BJ (cell line): ENCODE measurements around the gene SNAP25. TPM values are rescaled to one million over a fixed set of nuclear protein-coding genes. Genes with fewer than 3 reads are reported as not detected.

Source experiments
- CTCF ChIA-PET: fragments of 350-600 bp; formaldehyde crosslinking; extraction: SDS; loops from one replicate; lab custom pipeline; 2021; ENCODE audit warnings: antibody characterized with exemption, inconsistent platforms; lab: Yijun Ruan, JAX
- POLR2A ChIA-PET: fragments of 300-600 bp; sonication (Branson Sonifier 250); formaldehyde crosslinking; extraction: SDS; loops from one replicate; lab custom pipeline; 2021; ENCODE audit warnings: antibody characterized with exemption; lab: Charles Lee
- DNase-seq: peaks from one replicate; pipeline ENCODE4 v3.0.0-alpha.2; 2011; ENCODE audit warnings: low read depth
- H3K27me3 ChIP-seq: 2 replicates; pipeline ENCODE4 v1.6.0; 2011; ENCODE audit warnings: low read length; ENCODE audit not compliant: control insufficient read depth, insufficient read depth
- H3K36me3 ChIP-seq: 2 replicates; pipeline ENCODE4 v1.5.1; 2011; ENCODE audit warnings: low read length; ENCODE audit not compliant: control insufficient read depth, insufficient read depth
- H3K4me3 ChIP-seq: 2 replicates; pipeline ENCODE4 v1.5.1; 2011; ENCODE audit warnings: low read depth, mild to moderate bottlenecking, control low read depth, low read length
- polyA plus RNA-seq: library from polyadenylated mRNA; depleted of rRNA; stranded (reverse); fragments of >200 nt; gene quantifications from 2 replicates; pipeline ENCODE4 v1.2.3, GENCODE V29; 2011
- TF ChIP-seq, protein P1 (sequence below): IDR thresholded peaks from 2 replicates; pipeline ENCODE4 v1.5.1; 2011; ENCODE audit warnings: low read depth, mild to moderate bottlenecking, control low read depth, inconsistent platforms, low read length, moderate library complexity; ENCODE audit not compliant: insufficient read depth

The SNAP25 gene
- polyA plus RNA-seq, 1 experiment = 0.56 TPM

DNA sequence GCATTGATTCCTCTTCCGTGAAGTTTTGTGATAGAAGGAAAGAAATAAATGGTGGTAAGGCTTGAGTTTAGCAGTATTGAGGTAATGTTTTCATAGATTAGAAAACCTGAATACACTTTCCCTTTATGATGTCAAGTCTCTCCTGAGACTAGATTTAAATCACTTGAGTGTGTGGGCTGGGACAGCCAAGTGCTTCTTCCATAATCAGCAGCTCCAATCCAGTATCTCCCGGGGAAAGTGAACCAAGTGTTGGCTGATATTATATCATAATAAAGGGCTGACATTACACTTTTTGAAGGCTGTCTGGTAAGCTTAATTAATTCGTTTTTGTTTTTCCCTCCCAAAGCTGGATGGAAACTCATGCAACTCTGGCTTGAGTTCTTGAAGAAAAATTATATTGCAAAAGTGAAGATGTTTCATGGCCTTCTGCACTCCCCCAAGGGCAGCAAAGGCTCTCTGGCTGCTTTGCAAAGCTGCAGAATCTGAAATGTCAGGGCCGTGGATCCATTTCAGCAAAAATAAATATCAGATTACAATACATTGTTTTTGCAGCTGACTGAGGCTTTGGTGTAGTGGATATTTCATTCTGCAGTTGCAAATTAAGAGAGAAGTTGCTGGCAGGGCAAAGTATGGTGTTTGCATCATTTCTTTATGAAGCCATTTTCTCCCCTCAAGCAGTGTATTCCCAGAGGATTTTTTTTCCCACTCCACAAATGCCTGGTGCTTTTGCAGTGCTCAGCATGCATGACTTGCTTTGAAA is 114.2 kb downstream of the SNAP25 start:
- POLR2A ChIA-PET = interaction anchor here (0.6 kb wide), 1 partner anchor 23 kb away, joined by 9 read pairs; no protein-coding TSS in a partner anchor
- CTCF ChIA-PET = interaction anchor here (0.8 to 1.6 kb wide), 3 partner anchors 9 to 27 kb away, joined by 3 to 5 read pairs (median 3); no protein-coding TSS in a partner anchor

DNA sequence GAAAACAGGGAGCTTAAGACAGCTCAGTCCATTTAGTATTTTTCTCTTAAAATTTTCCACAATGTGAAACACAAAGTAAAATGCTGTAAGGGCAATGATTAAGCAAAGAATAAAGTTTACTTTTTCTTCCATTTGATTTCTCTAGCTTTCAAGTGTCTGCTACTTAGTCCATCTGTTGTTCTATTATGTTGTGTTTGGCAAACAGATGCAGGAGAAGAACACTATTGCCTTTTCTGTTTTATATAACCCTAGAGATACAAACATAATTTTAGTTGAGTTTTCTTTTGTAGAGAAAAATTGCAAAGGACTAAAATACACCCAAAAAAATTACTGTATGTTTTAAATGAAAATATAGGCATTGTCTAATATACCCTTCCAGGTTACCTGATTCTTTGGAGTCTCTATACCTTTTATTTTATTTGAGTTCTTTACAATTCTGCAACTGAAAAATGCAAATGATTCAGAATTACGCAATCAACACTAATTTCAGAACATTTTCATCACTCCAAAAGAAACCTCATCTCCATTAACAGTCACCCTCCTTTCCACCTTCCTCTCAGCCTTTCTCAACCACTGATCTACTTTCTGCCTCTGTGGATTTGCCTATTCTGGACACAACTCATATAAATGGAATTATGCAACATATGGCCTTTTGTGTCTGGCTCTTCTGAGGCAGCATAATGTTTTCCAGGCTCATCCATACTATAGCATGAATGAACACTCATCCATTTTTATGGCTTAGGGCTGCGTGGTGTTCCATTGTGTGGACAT is 118.5 kb downstream of the SNAP25 start:
- POLR2A ChIA-PET = no interaction called here
- TF ChIP-seq, protein P1, sequence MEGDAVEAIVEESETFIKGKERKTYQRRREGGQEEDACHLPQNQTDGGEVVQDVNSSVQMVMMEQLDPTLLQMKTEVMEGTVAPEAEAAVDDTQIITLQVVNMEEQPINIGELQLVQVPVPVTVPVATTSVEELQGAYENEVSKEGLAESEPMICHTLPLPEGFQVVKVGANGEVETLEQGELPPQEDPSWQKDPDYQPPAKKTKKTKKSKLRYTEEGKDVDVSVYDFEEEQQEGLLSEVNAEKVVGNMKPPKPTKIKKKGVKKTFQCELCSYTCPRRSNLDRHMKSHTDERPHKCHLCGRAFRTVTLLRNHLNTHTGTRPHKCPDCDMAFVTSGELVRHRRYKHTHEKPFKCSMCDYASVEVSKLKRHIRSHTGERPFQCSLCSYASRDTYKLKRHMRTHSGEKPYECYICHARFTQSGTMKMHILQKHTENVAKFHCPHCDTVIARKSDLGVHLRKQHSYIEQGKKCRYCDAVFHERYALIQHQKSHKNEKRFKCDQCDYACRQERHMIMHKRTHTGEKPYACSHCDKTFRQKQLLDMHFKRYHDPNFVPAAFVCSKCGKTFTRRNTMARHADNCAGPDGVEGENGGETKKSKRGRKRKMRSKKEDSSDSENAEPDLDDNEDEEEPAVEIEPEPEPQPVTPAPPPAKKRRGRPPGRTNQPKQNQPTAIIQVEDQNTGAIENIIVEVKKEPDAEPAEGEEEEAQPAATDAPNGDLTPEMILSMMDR = no peak

More for the DNA sequence above, 114.2 kb downstream of the SNAP25 start:
- TF ChIP-seq, protein P1 = no peak
- no peak for DNase-seq
- H3K27me3 ChIP-seq = no peaks in the 10 kb centered on the region
- H3K4me3 ChIP-seq = no peak overlapping the region
- no peaks in the 10 kb centered on the region for H3K36me3 ChIP-seq

DNA sequence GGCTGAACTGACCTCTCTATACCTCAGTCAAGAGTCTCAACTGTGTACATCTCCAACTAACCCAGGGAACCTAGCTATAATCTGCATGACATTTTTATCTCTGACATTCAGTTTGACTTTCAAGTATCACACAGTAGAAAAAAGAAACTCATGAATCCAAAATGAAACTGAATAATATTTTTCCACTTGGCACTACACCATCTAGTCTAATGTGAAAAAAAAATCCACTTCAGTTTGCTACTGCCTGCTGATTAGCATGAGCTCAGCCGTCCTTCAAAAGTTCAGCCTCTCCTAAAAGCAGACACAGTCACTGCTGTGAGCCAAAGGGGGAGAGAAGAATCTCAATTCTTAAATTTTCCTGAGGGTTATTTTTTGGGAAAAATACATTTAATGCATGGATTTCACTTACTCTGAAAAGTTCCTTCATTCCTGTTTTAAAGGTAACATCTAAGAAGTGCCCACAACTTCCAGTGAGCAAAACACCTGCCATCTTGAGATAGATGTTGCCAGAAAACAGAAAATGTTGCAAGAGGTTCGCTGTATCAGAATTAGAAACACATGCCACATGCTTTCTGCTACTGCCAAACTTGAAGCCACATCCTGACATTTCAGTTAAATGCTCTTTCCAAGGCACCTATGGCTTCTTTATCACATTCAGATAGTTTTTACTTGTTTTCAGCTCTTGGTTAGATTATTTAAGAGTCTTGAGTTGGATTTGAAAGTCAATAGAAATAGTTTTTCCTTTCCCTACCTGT is 120.0 kb downstream of the SNAP25 start:
- DNase-seq = no peak
- TF ChIP-seq, protein P1 = no peak
- ChIA-PET POLR2A (no interaction called here), CTCF (interaction anchor here (0.6 to 1.3 kb wide), 2 partner anchors 19 to 26 kb away, joined by 3 to 5 read pairs; no protein-coding TSS in a partner anchor)
- Histone ChIP-seq H3K27me3 (peaks cover 3% of the 10 kb centered on the region; the same call in 1 of the 2 replicates), H3K36me3 (no peaks in the 10 kb centered on the region), H3K4me3 (no peak overlapping the region)

More for the DNA sequence above, 118.5 kb downstream of the SNAP25 start:
- DNase-seq = no peak
- Histone ChIP-seq H3K4me3 (no peak overlapping the region), H3K27me3 (peaks cover 1% of the 10 kb centered on the region; the same call in 1 of the 2 replicates), H3K36me3 (no peaks in the 10 kb centered on the region)
- CTCF ChIA-PET = interaction anchor here (1.3 kb wide), 1 partner anchor 21 kb away, joined by 5 read pairs; no protein-coding TSS in a partner anchor

DNA sequence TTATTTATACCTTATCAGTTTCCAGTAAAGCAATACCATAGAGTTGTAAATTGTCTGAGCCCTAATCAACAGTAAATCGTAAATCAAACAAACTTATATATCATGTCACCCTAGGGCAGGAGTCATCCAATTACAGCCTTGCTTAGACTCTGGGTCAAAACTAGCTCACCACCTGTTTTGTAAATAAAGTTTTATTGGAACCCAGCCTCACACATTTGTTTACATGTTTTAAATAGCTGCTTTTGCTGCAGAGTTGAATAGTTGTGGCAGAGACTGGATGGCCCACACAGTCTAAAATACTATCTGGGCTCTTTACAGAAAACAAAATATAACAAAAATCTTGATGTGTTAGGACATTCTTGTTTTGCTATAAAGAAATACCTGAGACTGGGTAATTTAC is 121.0 kb downstream of the SNAP25 start:
- DNase-seq = no peak
- CTCF ChIA-PET = no interaction called here
- H3K27me3 ChIP-seq = peaks cover 3% of the 10 kb centered on the region; the same call in 1 of the 2 replicates
- no peak overlapping the region for H3K4me3 ChIP-seq
- POLR2A ChIA-PET = no interaction called here
- no peaks in the 10 kb centered on the region for H3K36me3 ChIP-seq
- TF ChIP-seq, protein P1 = no peak
